HepG2 (cell line): ENCODE measurements around the gene LLGL1. TPM values are rescaled to one million over a fixed set of nuclear protein-coding genes. Genes with fewer than 3 reads are reported as not detected.

Experiments
- ATAC-seq: fragments of 200-7000 bp; cut with Tn5 transposase; 3 replicates; pipeline ENCODE4 v1.9.1; 2020; ENCODE audit warnings: mild to moderate bottlenecking, moderate library complexity
- BruUV-seq: library from RNA; stranded (reverse); fragments of 400-500 nt; replicated peaks from 2 replicates; lab custom pipeline; 2021; lab: Mats Ljungman, UMichigan
- CTCF ChIA-PET: fragments of 300-600 bp; formaldehyde crosslinking; extraction: SDS; loops from one replicate; lab custom pipeline; 2021; ENCODE audit warnings: low total read pairs, inconsistent platforms, low intra/inter-chr PET ratio; lab: Yijun Ruan, JAX
- POLR2A ChIA-PET: fragments of 350-600 bp; sonication (Branson Sonifier 250); formaldehyde crosslinking; loops from one replicate; lab custom pipeline; 2020; ENCODE audit warnings: antibody characterized with exemption, inconsistent platforms; lab: Yijun Ruan, JAX
- DNase-seq: peaks from one replicate; pipeline ENCODE4 v3.0.0-alpha.2; 2015; ENCODE audit warnings: low spot score
- FAIRE-seq: peaks from 3 replicates; lab custom pipeline; 2011; peaks lifted over from hg19 to GRCh38; lab: Jason Lieb, UNC
- H2AFZ ChIP-seq: one replicate; pipeline ENCODE4 v1.6.1; 2011; ENCODE audit warnings: low read length, inconsistent platforms
- H3K27ac ChIP-seq: fragments of 300-600 bp; 3 replicates; pipeline ENCODE4 v1.8.0; 2011; ENCODE audit warnings: mixed run types, mild to moderate bottlenecking, mixed read lengths, low read length, inconsistent platforms; ENCODE audit not compliant: insufficient read depth; ENCODE audit errors: extremely low read length
- H3K27me3 ChIP-seq, 2 experiments: fragments of 200-600 bp in 1 of 2; 2 replicates in 1 of 2; 3 replicates in 1 of 2; pipeline versions ENCODE4 v1.6.0 to v1.8.0; 2011; ENCODE audit warnings: low read length in 2 of 2, mild to moderate bottlenecking in 2 of 2, moderate library complexity in 2 of 2, inconsistent platforms in 1 of 2; ENCODE audit not compliant: insufficient read depth in 2 of 2, control insufficient read depth in 1 of 2
- H3K36me3 ChIP-seq, 2 experiments: fragments of 200-600 bp in 1 of 2; replicated peaks in 1 of 2; 2 replicates in 1 of 2; 3 replicates in 1 of 2; pipeline versions ENCODE4 v1.5.1 to v1.8.0; 2011; ENCODE audit warnings: low read length in 2 of 2, inconsistent platforms in 1 of 2; ENCODE audit not compliant: insufficient read depth in 2 of 2, control insufficient read depth in 1 of 2
- H3K4me1 ChIP-seq: 2 replicates; pipeline ENCODE4 v1.5.1; 2012; ENCODE audit warnings: low read length, inconsistent platforms; ENCODE audit not compliant: insufficient read depth
- H3K4me2 ChIP-seq: 2 replicates; pipeline ENCODE4 v1.6.0; 2011; ENCODE audit warnings: low read depth, low read length, inconsistent platforms
- H3K4me3 ChIP-seq, 3 experiments: fragments of 200-600 bp in 1 of 3; sonication (generic), shearing (Covaris generic) in 1 of 3; replicated peaks in 1 of 3; 2 replicates each; pipeline ENCODE4 v1.5.1; 2011 to 2016; ENCODE audit warnings: low read length in 3 of 3, inconsistent platforms in 2 of 3, low read depth in 2 of 3, mild to moderate bottlenecking in 2 of 3, control low read depth in 1 of 3, mixed read lengths in 1 of 3; ENCODE audit not compliant: insufficient read depth in 1 of 3
- H3K79me2 ChIP-seq: one replicate; pipeline ENCODE4 v1.6.1; 2011; ENCODE audit warnings: low read length, inconsistent platforms; ENCODE audit not compliant: insufficient read depth
- H3K9ac ChIP-seq: 2 replicates; pipeline ENCODE4 v1.6.0; 2011; ENCODE audit warnings: mild to moderate bottlenecking, low read depth, low read length, inconsistent platforms; ENCODE audit not compliant: insufficient read depth
- H3K9me3 ChIP-seq: 2 replicates; pipeline ENCODE4 v1.5.1; 2012; ENCODE audit warnings: mild to moderate bottlenecking, low read length
- H4K20me1 ChIP-seq: 2 replicates; pipeline ENCODE4 v1.6.0; 2011; ENCODE audit warnings: inconsistent platforms, mild to moderate bottlenecking, low read length, moderate library complexity; ENCODE audit not compliant: insufficient read depth
- BCL6 ChIP-seq: IDR thresholded peaks from 2 replicates; pipeline ENCODE4 v1.6.1; 2016; ENCODE audit warnings: missing genetic modification reagents, missing compliant biosample characterization
- FLYWCH1 ChIP-seq: sonication (generic); formaldehyde crosslinking; IDR thresholded peaks from 2 replicates; pipeline ENCODE4 v1.8.1; 2023; ENCODE audit warnings: mild to moderate bottlenecking, missing genetic modification reagents
- GPBP1L1 ChIP-seq: sonication (generic); formaldehyde crosslinking; IDR thresholded peaks from 2 replicates; pipeline ENCODE4 v1.5.0; 2020; ENCODE audit warnings: mild to moderate bottlenecking, missing genetic modification reagents
- HOXA3 ChIP-seq: sonication (generic); formaldehyde crosslinking; IDR thresholded peaks from 2 replicates; pipeline ENCODE4 v1.5.0; 2020; ENCODE audit warnings: missing genetic modification reagents
- KAT7 ChIP-seq: IDR thresholded peaks from 2 replicates; pipeline ENCODE4 v1.6.1; 2018; ENCODE audit warnings: borderline replicate concordance, missing compliant biosample characterization
- MATR3 ChIP-seq: sonication (generic); formaldehyde crosslinking; IDR thresholded peaks from 2 replicates; pipeline ENCODE4 v1.4.0; 2020; ENCODE audit warnings: missing genetic modification reagents
- MIER2 ChIP-seq: IDR thresholded peaks from 2 replicates; pipeline ENCODE4 v1.6.1; 2016; ENCODE audit warnings: missing biosample characterization, missing genetic modification reagents
- MTA3 ChIP-seq: sonication (generic); formaldehyde crosslinking; IDR thresholded peaks from 2 replicates; pipeline ENCODE4 v1.4.0; 2020; ENCODE audit warnings: missing genetic modification reagents
- MTF2 ChIP-seq: sonication (generic); formaldehyde crosslinking; IDR thresholded peaks from 2 replicates; pipeline ENCODE4 v1.5.0; 2020; ENCODE audit warnings: missing genetic modification reagents, borderline replicate concordance
- SP5 ChIP-seq: IDR thresholded peaks from 2 replicates; pipeline ENCODE4 v1.6.1; 2016; ENCODE audit warnings: low read depth, borderline replicate concordance
- ZBTB14 ChIP-seq: sonication (generic); formaldehyde crosslinking; IDR thresholded peaks from 2 replicates; pipeline ENCODE4 v1.4.0; 2020; ENCODE audit warnings: missing genetic modification reagents
- ZBTB44 ChIP-seq: sonication (generic); formaldehyde crosslinking; IDR thresholded peaks from 2 replicates; pipeline ENCODE4 v1.4.0; 2020; ENCODE audit warnings: missing genetic modification reagents
- ZFP1 ChIP-seq: IDR thresholded peaks from 2 replicates; pipeline ENCODE4 v1.6.1; 2016
- ZNF549 ChIP-seq: sonication (generic); formaldehyde crosslinking; IDR thresholded peaks from 2 replicates; pipeline ENCODE4 v1.5.0; 2020; ENCODE audit warnings: missing genetic modification reagents
- ZNF672 ChIP-seq: sonication (generic); formaldehyde crosslinking; IDR thresholded peaks from 2 replicates; pipeline ENCODE4 v1.8.1; 2022; ENCODE audit warnings: missing genetic modification reagents
- ZNF850 ChIP-seq: sonication (generic); formaldehyde crosslinking; conservative IDR thresholded peaks from 2 replicates; pipeline ENCODE4 v1.9.0; 2021; ENCODE audit warnings: mild to moderate bottlenecking, missing genetic modification reagents
- WGBS: methylation state at CpG from one replicate; pipeline ENCODE4 v1.1.6; 2017; ENCODE audit warnings: low lambda C conversion rate; 5-methylcytosine and 5-hydroxymethylcytosine counted together
- in situ Hi-C: cut with HindIII; loops from 2 replicates; pipeline ENCODE4 v1.10.0; 2017; ENCODE audit warnings: low pct_unique_long_range_greater_than_20kb; ENCODE audit not compliant: extremely low pct_ligation_motif_present
- intact Hi-C: fragments of 100-400 bp; cut with micrococcal nuclease; formaldehyde crosslinking; loops from one replicate; pipeline ENCODE4 v1.10.0; 2022; ENCODE audit not compliant: unreplicated experiment
- polyA plus RNA-seq, 8 experiments: library from polyadenylated mRNA; depleted of rRNA in 3 of 8; stranded (reverse) in 7 of 8; unstranded in 1 of 8; fragments of >200 nt; fragmentation: Illumina TruSeq in 4 of 8; extraction: Trizol in 4 of 8; gene quantifications; 2 replicates each; pipeline versions ENCODE4 v1.2.1 to v1.2.3, GENCODE V29; 2011 to 2016; ENCODE audit warnings: low read depth in 4 of 8, missing spikeins in 1 of 8, mixed read lengths in 1 of 8; ENCODE audit not compliant: insufficient read depth in 1 of 8
- total RNA-seq, 5 experiments: library from RNA; depleted of rRNA; stranded (reverse); fragments of >200 nt; fragmentation: Illumina TruSeq; extraction: Trizol; gene quantifications; 2 replicates each; pipeline ENCODE4 v1.2.3, GENCODE V29; 2016; ENCODE audit warnings: low read depth in 1 of 5

LLGL1 gene
- total and polyA plus RNA-seq, 2 of the 13 experiments (the other 11 are each of a cell fraction or from before 2014, with no cell fraction given): 15.0 to 15.3 TPM

DNA sequence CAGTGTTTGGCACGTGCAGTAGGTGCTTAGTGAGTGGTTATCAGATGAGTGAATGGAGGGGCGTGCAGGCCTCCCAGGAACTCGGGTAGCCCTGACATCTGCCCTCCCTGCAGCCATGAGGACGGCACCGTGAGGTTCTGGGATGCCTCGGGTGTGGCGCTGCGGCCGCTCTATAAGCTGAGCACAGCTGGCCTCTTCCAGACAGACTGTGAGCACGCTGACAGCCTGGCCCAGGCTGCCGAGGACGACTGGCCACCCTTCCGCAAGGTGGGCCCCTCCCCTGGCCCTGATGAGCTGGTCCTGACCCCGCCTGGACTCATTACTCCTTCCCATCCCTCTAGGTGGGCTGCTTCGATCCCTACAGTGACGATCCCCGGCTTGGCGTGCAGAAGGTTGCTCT lies 11.1 kb downstream of the LLGL1 start:
- H3K4me2 ChIP-seq: no peak overlapping the region
- peaks cover 11 to 30% of the 10 kb centered on the region in 2 experiments; a peak in 4 of 5 replicates for H3K36me3 ChIP-seq
- CTCF ChIA-PET: no interaction called here
- 91% methylated on average over 8 of the region's 18 CpGs for WGBS
- H3K4me1 ChIP-seq: no peaks in the 10 kb centered on the region
- no peaks in the 10 kb centered on the region for H3K27me3 ChIP-seq
- TF ChIP-seq MIER2 (CRISPR knock-in tag): no peak
- no peak for TF ChIP-seq ZNF549 (CRISPR knock-in tag)
- no peak for TF ChIP-seq ZBTB14 (CRISPR knock-in tag)
- no peaks in the 10 kb centered on the region for H4K20me1 ChIP-seq
- no peaks in the 10 kb centered on the region for H3K79me2 ChIP-seq
- H3K27ac ChIP-seq: no peak overlapping the region
- DNase-seq (no peak), ATAC-seq (no peak), FAIRE-seq (no peak)
- no peak overlapping the region for H2AFZ ChIP-seq
- POLR2A ChIA-PET: no interaction called here
- BruUV-seq: no TSS peak
- intact Hi-C loops: no loop called here
- no peaks in the 10 kb centered on the region for H3K9me3 ChIP-seq
- H3K9ac ChIP-seq: no peak overlapping the region
- in situ Hi-C loops: no loop called here
- H3K4me3 ChIP-seq: no peak overlapping the region

DNA sequence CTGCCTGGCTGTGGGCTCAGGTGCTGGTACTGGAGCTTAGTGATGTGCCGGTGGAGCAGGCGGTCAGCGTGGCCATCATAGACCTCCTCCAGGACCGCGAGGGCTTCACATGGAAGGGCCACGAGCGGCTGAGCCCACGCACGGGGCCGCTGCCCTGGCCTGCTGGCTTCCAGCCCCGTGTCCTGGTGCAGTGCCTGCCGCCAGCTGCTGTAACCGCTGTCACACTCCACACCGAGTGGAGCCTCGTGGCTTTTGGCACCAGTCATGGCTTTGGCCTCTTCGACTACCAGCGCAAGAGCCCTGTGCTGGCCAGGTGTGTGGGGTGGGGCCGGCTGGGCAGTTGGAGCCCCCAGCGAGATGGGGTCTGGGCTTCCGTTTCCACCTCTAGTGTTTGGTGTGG lies 12.0 kb downstream of the LLGL1 start:
- Histone ChIP-seq H3K36me3 (peaks cover 11 to 29% of the 10 kb centered on the region in 2 experiments; a peak in 4 of 5 replicates), H3K4me3 (no peak overlapping the region), H2AFZ (no peak overlapping the region), H3K79me2 (no peaks in the 10 kb centered on the region), H3K4me2 (no peak overlapping the region), H3K9ac (no peak overlapping the region), H3K4me1 (no peaks in the 10 kb centered on the region), H3K27me3 (no peaks in the 10 kb centered on the region), H4K20me1 (no peaks in the 10 kb centered on the region), H3K9me3 (no peaks in the 10 kb centered on the region), H3K27ac (no peak overlapping the region)
- ChIA-PET POLR2A (no interaction called here), CTCF (no interaction called here)
- ATAC-seq: no peak
- in situ Hi-C loops: no loop called here
- DNase-seq: no peak
- BruUV-seq: no TSS peak
- WGBS: 96% methylated on average over 4 of the region's 20 CpGs
- intact Hi-C loops: no loop called here
- FAIRE-seq: no peak
- TF ChIP-seq ZBTB44 (CRISPR knock-in tag) (no peak), MATR3 (no peak), ZNF672 (CRISPR knock-in tag) (no peak), BCL6 (no peak), MTA3 (no peak), ZFP1 (CRISPR knock-in tag) (no peak), GPBP1L1 (CRISPR knock-in tag) (no peak), SP5 (CRISPR knock-in tag) (no peak), KAT7 (CRISPR knock-in tag) (no peak), HOXA3 (no peak), ZNF850 (CRISPR knock-in tag) (no peak), FLYWCH1 (CRISPR knock-in tag) (no peak), MTF2 (CRISPR knock-in tag) (no peak)
